ENCODE results near the gene DDX6. TPM values are rescaled to one million over a fixed set of nuclear protein-coding genes. Genes with fewer than 3 reads are reported as not detected.

DDX6 gene
- total RNA-seq, 3 donors from 2014 or later (not counting 1 experiment from before 2014, with no cell fraction given): 350 to 369 (median 364) TPM

DNA sequence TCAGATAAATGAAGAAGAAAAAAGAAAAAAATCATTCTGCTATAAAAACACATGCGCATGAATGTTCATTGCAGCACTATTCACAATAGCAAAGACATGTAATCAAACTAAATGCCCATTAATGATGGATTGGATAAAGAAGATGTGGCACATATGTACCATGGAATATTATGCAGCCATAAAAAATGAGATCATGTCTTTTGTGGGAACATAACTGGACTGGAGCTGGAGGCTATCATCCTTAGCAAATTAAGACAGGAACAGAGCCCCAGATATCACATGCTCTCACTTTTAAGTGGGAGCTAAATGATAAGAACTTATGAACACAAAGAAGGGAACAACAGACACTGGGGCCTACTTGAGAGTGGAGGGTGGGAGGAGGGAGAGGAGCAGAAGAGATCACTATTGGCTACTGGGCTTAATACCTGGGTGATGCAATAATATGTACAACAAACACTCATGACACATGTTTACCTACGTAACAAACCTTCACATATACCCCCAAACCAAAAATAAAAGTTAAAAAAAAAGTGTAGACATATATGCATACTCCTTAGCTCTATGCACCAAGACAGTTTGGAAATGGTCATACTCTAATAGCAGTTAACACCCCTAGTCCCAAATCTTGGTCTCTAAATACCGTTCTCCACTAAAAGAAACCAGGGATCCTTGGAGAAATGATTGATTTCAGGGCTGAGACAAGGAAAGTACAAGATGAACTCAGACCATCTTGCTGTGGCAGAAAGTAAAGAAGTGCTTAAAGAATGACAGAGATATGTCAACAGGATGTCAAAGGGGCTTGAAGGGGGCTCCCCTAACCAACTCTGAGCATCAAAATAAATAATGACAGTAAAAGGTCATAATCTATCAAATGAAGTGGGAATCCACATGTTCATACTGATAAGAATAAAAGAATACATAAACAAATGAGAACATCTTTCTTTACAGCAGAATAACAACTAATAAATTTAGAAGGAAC lies 17.1 kb upstream of the DDX6 start:
- DNase-seq (no peak), ATAC-seq (no peak)
- Mint-ChIP-seq H3K36me3 (no peaks in the 10 kb centered on the region), H3K4me3 (no peak overlapping the region), H3K9me3 (no peaks in the 10 kb centered on the region), H3K4me1 (no peaks in the 10 kb centered on the region), H3K27ac (no peak overlapping the region), H3K27me3 (ENCODE audit: low read depth in 2 of 2) (peaks cover 15% of the 10 kb centered on the region in 2 donors)
- WGBS (ENCODE audit: insufficient coverage): 80% methylated on average over 1 of the region's 3 CpGs
- TF ChIP-seq, protein P1, sequence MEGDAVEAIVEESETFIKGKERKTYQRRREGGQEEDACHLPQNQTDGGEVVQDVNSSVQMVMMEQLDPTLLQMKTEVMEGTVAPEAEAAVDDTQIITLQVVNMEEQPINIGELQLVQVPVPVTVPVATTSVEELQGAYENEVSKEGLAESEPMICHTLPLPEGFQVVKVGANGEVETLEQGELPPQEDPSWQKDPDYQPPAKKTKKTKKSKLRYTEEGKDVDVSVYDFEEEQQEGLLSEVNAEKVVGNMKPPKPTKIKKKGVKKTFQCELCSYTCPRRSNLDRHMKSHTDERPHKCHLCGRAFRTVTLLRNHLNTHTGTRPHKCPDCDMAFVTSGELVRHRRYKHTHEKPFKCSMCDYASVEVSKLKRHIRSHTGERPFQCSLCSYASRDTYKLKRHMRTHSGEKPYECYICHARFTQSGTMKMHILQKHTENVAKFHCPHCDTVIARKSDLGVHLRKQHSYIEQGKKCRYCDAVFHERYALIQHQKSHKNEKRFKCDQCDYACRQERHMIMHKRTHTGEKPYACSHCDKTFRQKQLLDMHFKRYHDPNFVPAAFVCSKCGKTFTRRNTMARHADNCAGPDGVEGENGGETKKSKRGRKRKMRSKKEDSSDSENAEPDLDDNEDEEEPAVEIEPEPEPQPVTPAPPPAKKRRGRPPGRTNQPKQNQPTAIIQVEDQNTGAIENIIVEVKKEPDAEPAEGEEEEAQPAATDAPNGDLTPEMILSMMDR (IDR thresholded peaks at IDR 0.05): no peak
- Histone ChIP-seq H3K27ac (ENCODE audit: low read length) (no peak overlapping the region), H3K9me3 (ENCODE audit: control insufficient read depth, insufficient read depth, low read length) (no peaks in the 10 kb centered on the region), H3K36me3 (ENCODE audit: control insufficient read depth, insufficient read depth, low read length) (no peaks in the 10 kb centered on the region), H3K27me3 (ENCODE audit: control insufficient read depth, insufficient read depth, low read length) (no peaks in the 10 kb centered on the region), H3K4me1 (ENCODE audit: control insufficient read depth, insufficient read depth, low read length) (no peaks in the 10 kb centered on the region), H3K4me3 (ENCODE audit: low read length) (no peak overlapping the region)
- intact Hi-C loops (cut with micrococcal nuclease): no loop called here

DNA sequence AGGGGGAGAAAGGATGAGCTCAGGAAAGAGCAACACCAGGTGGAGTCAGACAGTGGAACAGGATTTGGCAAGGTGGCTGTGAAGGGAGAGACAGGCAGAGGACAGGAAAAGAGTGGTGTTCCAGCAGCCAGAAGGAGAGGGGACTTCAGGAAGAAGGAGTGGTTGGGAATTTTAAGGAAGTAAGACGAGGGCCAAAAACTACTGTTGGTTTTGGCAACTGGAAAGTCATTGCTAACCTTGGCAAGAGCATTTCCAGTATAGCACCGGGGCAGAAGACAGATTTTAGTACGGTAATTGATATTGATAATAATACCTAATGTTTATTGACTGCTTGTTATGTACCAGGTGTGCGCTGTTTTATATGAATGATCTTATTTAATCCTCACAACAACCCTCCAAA lies 15.4 kb upstream of the DDX6 start:
- no peaks in the 10 kb centered on the region for H3K36me3 ChIP-seq (ENCODE audit: control insufficient read depth, insufficient read depth, low read length)
- Mint-ChIP-seq H3K27ac (no peak overlapping the region), H3K4me1 (no peaks in the 10 kb centered on the region), H3K4me3 (no peak overlapping the region), H3K9me3 (no peaks in the 10 kb centered on the region), H3K27me3 (ENCODE audit: low read depth in 2 of 2) (peaks cover 15% of the 10 kb centered on the region in 2 donors), H3K36me3 (no peaks in the 10 kb centered on the region)
- H3K4me3 ChIP-seq (ENCODE audit: low read length): no peak overlapping the region
- 88% methylated on average over 2 of the region's 4 CpGs for WGBS (ENCODE audit: insufficient coverage)
- DNase-seq: no peak
- intact Hi-C loops (cut with micrococcal nuclease): no loop called here
- no peak for ATAC-seq
- TF ChIP-seq, protein P1 (IDR thresholded peaks at IDR 0.05): no peak
- H3K4me1 ChIP-seq (ENCODE audit: control insufficient read depth, insufficient read depth, low read length): no peaks in the 10 kb centered on the region
- H3K9me3 ChIP-seq (ENCODE audit: control insufficient read depth, insufficient read depth, low read length): no peaks in the 10 kb centered on the region
- no peaks in the 10 kb centered on the region for H3K27me3 ChIP-seq (ENCODE audit: control insufficient read depth, insufficient read depth, low read length)
- no peak overlapping the region for H3K27ac ChIP-seq (ENCODE audit: low read length)

DNA sequence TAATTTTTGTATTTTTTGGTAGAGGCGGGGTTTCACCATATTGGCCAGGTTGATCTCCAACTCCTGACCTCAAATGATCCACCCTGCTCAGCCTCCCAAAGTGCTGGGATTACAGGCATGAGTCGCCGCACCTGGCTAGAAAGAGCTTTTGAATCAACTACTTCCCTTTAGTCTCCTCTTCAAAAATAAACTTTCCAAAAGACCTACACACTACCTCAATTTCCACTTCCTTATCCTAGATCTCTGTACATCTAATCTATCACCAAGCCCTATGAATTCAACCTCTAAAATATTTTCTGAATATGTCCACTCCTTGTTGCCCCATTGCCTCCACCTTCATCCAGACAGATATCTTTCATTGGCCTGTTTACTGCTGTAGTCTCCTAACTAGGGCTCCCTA lies 13.1 kb upstream of the DDX6 start:
- H3K36me3 Mint-ChIP-seq: no peaks in the 10 kb centered on the region
- Histone ChIP-seq H3K27ac (ENCODE audit: low read length) (no peak overlapping the region), H3K4me3 (ENCODE audit: low read length) (no peak overlapping the region), H3K27me3 (ENCODE audit: control insufficient read depth, insufficient read depth, low read length) (no peaks in the 10 kb centered on the region), H3K9me3 (ENCODE audit: control insufficient read depth, insufficient read depth, low read length) (no peaks in the 10 kb centered on the region), H3K36me3 (ENCODE audit: control insufficient read depth, insufficient read depth, low read length) (no peaks in the 10 kb centered on the region), H3K4me1 (ENCODE audit: control insufficient read depth, insufficient read depth, low read length) (no peaks in the 10 kb centered on the region)
- H3K27me3 Mint-ChIP-seq (ENCODE audit: low read depth in 2 of 2): peaks cover 15 to 17% of the 10 kb centered on the region in 2 donors
- H3K9me3 Mint-ChIP-seq: no peaks in the 10 kb centered on the region
- intact Hi-C loops (cut with micrococcal nuclease): no loop called here
- no peak for ATAC-seq
- H3K27ac Mint-ChIP-seq: no peak overlapping the region
- no peaks in the 10 kb centered on the region for H3K4me1 Mint-ChIP-seq
- no peak for DNase-seq
- no peak overlapping the region for H3K4me3 Mint-ChIP-seq
- WGBS (ENCODE audit: insufficient coverage): 94% methylated on average over 3 of the region's 3 CpGs
- TF ChIP-seq, protein P1 (IDR thresholded peaks at IDR 0.05): no peak
